ENCODE results near the gene DLGAP1.

Gene DLGAP1

GRCh38 chr18:4236940-4237663, 218.0 kb downstream of the DLGAP1 start:
- no peak for DNase-seq

DNA sequence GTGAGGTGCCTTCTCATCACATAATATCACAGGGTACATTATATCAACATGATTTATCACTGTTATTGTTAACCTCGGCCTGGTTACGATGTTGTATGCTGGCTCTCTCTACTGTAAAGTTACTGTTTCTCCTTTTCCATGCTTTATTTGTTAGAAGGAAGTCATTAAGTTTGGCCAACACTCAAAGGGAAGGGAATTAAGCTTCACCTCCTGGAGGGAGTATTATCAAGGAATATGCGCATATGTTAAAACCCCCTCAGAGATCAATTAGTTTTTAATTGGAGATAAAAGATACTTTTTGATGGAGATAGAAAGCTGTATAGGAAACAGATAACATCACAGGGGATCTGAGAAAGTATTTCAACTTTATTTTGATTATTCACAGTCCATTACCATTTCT, 221.6 kb downstream of the DLGAP1 start:
- no peak for DNase-seq

GRCh38 chr18:4232656-4233055, 222.5 kb downstream of the DLGAP1 start:
- no peak for DNase-seq

DNA sequence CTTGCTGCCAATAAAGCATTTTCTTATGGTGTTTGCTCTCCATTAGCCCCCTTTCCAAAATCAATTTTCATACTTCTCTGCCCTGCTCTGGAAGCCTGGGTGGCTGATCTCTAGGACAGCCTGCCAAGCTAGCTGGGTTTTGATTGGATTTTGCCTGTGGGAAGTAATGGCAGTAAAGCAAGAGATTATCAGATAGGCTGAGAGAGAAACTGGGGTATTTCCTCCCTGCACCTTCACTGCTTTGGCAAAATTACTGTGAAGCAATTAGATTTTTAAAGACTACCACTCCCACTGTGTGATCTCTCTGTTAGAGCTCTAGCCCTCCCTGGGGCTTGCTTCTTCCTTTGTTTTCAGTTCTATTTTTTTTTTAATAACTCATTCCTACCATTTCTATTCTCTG, 223.8 kb downstream of the DLGAP1 start:
- DNase-seq, result no peak

- no peak for DNase-seq
Observed at GRCh38 chr18:4230450-4231168, 224.5 kb downstream of the DLGAP1 start.

GRCh38 chr18:4224031-4224704, 230.9 kb downstream of the DLGAP1 start:
- DNase-seq, result no peak

- no peak for DNase-seq
Observed at GRCh38 chr18:4211111-4211837, 243.8 kb downstream of the DLGAP1 start.

GRCh38 chr18:4208366-4208765, 246.7 kb downstream of the DLGAP1 start:
- DNase-seq, result no peak

DNA sequence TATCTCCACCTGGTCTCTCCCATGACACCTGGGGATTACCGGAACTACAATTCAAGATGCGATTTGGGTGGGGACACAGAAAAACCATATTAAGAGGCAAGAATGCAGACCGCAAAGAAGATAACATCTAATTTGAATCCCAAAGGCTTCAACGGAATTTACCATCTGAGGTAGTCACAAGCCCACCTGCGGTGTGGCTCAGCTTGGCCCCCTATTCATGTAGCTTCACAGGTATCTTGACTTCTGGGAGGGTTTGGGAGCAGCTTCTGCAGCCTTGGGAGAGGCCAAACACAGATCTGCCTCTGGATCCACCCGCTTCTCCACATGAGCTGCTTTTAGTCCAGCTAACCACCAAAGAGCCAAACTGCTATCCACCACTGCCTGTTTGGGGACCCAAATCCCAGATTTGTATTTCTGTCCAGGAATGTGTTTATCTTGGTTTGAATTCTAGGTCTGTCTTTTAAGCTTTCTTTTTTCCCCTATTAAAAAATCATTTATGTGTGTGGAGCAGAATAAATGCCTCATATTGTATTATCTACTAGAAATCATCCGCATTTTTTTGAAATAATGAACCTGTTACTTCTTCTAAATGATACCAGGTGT, 247.6 kb downstream of the DLGAP1 start:
- no peak for DNase-seq

DNA sequence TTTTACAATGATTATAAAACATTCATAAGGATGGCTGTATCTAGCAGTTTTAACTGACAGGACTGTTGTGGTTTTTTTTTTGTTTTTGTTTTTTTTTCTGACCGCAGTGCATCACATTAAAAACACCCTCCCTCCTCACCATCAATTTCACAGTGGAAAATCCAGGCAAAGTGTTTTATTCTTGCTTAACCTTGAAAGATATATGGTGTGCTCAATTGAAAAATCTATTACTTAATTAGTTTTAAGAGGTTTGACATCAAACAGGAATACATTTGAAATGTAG, 250.7 kb downstream of the DLGAP1 start:
- no peak for DNase-seq

DNA sequence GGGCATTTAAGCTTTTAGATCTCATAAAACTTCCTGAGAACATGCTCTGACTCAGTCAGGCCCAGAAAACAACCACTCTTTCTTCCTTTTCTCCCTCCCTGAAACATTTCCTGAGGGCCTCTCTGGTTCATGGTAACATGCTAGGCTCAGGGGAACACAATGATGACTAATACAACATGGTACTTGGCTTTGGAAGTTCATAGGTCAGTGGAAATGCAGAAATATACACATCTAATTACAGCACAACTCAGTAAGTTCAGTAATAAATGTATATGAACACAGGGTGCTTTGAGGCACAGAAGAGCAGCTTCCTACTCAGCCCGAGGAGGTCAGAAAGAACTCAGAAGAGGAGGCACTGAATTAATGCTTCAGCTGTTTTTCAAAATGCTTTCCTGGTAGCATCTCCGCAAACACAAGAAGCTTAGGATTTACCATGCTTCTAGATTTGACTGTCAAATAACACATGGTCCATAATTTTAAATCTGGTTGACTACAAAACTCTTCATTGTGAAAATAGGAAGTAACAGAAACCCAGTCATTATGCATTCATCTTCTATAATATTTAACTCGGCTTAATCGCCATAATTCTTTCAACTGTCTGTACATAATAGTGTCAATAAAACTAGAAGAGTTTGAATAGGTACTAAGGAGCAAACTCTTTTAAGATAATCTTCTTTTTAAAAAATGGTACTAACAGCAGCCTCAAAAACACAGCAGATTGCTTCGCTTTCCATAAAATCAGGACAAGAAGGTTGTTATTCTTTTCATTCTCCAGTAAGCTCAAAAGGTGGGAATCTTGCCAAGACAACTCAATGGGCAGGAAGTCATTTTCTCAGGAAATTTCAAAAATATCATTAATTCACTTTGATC, 251.3 kb downstream of the DLGAP1 start:
- no peak for DNase-seq

DNA sequence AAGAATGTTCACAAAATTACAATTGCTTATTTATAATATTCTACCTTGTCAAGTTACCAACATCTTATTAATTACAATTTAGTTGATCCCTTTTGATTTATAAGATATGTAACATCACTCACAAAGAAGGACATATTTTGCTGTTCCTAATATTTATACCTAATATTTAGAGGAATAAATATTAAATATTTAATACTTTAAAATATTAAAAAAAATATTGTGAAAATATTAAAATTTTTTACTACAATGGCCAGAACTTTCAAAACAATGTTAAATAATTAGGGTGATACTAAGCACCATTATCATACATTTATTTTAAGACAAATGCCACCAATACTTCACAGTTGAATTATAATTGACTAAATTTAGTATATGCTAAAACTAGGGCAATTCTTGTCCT, 254.7 kb downstream of the DLGAP1 start:
- no peak for DNase-seq

- DNase-seq, result no peak
Observed at GRCh38 chr18:4198956-4199355, 256.2 kb downstream of the DLGAP1 start.

DNA sequence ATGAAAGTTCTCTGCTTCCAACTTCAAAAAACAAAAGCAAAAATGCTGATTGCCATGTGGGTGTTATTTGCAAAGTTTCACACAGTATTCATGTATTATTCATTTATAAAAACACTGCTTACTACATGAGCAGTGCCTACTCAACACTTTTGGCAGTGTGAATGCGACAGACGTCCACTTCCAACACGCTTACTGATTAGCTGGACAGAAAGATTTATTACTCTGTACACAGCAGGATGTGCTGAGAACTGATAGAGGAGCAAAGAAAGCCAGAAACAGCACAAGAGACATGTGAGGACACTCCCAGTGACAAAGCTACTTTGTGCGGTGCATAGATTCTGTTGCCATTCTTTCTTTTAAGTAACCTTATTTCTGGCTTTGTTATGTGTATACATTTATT, 258.8 kb downstream of the DLGAP1 start:
- DNase-seq, result peak; percentile 16

DNA sequence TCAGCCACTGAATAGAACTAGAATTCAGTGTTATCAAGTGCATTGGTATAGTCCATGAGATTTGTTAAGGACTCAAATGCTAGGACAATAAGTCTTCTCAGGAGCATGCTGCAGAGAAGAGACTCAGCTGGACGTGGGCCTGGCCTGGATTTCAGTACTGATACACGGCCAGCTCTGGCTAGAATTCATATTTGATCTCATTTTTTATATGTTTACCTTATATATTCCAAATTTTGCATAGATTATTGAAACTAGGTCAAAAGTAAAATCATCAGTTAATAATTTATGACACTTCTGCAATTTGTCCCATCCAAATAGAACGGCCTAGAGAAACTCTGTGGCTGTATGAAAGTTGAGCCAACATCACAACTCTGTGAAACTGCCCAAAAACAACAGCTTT, 262.0 kb downstream of the DLGAP1 start:
- DNase-seq, result no peak

GRCh38 chr18:4181882-4182568, 273.1 kb downstream of the DLGAP1 start:
- no peak for DNase-seq

DNA sequence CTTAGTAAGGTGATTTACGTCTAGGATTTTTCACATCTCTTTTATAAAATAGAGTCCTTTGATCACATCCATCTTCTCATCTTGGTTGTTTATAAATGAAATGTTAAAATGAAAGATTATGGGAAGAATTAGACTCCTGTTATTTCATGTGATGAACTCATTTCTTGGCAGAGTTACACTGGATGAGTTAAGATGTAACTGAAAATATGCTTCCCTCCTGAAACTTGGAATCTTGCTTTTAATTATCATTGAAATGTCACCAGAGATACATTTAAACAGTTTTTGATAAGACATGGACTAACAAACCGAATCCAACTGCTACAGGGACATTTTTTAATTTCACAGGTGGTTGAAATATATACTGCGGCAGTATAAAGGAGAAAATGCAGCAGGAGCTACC, 274.0 kb downstream of the DLGAP1 start:
- no peak for DNase-seq

GRCh38 chr18:4172196-4173100, 282.7 kb downstream of the DLGAP1 start:
- DNase-seq, result no peak

DNA sequence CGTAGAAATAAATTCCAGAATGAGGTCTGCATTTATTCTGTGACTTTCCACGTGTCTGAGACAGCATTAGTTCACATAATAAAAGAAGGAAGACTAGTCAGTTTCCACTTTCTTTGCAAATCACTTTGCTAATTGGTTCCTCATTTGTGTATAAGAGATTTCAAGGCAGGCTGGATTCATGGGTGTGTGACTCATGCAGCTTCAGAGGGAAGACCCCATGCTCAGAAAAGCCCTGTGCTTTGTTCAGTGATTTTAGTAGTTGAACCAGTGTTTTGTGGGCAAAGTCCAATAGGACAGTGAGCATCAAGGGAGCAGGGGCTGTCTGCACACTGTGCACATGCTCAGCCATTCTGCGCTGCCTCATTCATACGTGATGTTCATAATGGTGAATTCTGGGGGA, 297.8 kb downstream of the DLGAP1 start:
- no peak for DNase-seq

DNA sequence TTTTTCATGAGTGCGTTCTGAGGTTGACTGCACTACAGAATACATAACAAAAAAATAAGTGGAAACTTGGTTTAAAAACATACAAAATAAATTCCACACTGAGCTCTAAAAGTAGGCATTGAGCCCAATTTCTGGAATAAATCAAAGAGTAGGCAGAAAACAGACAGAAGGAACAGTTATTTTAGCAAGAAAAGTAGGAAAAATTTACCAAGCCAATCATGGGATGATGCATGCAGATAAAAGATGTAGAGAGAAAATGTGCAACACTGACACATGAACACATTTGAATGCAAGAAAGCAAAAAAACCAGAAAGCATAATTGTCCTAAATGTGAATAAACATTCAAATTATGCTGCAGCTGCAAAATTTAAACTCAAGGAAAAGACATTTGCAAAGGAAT, 308.3 kb downstream of the DLGAP1 start:
- DNase-seq, result no peak

DNA sequence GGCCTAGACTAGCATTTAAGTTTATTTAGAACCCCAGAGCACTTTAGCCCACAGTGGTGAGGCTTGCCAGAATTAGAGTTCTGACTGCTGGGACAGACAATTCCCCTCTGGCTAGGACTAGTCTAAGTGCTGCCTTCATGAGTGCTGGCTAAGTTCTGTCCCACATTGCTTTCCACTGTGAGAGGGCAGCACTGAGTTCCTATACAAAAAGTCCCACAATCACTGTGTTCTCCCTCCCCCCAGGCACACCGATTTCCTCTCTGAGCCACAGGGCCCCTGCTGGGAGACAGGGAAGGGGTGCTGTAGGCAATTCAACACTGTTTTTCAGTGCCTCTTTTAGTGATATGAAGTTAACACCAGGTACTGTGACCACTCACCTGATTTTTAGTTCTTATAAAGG, 310.9 kb downstream of the DLGAP1 start:
- DNase-seq, result no peak

All from NCI-H510A (cell line).